Amniotic stem cell (primary cell): ENCODE data around the gene ZBTB20.
A peak's percentile ranks its signal among the peaks of the same experiment; 100 is the strongest.
"Not testable (repeated sequence)": the region's sequence is repeated elsewhere in the genome, so short reads cannot be mapped to it uniquely, and the experiment has no call there.

Source experiments
- DNase-seq: peaks from one replicate; lab custom pipeline; 2025; lab: John Stamatoyannopoulos, UW

The ZBTB20 gene

DNA sequence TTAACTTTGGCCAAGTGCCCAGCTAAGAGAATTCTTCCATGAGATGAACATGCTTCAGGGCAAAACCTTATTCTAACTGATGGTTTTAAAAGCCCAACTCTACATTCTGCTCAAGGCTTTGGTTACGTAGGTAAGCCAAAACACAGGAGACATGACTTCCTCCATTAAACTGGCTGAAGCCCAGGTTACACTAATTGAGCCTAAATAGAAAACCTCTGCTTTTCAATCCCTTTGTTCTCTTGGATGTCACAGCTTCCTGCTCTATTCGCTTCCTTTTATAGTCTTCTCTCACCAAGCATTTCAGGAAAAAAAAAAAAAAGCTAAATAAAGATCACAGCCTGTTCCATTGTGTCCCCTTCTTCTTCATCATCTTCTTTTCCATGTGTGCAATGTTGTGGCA lies 432.9 kb downstream of the ZBTB20 start:
- DNase-seq: no peak

DNA sequence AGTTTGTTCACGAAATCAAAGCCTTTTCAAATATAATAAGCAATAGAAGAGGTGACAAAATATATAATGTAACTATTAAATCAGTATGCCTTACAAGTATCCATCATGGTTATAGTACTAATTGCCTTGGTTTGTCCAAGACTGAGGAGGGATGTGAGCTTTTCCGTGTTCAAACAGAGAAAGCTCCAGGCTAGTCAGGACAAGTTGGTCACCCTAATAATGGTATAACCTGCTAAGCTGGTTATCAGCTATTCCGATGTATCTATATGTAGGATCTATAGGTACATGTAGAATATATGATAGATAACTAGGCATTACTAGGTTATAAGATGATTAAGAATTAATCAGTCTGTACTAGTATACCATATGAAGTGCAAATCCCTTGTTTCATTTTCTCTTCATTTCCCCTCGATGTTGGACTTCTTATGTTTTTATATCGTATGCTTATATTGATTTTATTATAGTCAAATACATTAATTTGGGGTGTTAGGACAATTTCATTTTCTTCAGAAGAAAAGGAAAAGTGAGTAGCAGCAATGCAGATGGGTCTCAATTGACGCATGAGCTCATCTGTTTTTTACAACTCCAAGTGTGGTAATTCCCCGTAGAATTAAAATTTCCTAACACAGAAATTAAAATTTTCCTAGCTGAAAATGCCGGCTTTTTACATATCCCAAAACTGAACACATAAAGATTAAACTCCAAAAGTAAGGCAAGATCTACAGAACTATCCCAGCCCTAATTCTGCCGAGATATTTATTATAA lies 434.2 kb downstream of the ZBTB20 start:
- no peak for DNase-seq

DNA sequence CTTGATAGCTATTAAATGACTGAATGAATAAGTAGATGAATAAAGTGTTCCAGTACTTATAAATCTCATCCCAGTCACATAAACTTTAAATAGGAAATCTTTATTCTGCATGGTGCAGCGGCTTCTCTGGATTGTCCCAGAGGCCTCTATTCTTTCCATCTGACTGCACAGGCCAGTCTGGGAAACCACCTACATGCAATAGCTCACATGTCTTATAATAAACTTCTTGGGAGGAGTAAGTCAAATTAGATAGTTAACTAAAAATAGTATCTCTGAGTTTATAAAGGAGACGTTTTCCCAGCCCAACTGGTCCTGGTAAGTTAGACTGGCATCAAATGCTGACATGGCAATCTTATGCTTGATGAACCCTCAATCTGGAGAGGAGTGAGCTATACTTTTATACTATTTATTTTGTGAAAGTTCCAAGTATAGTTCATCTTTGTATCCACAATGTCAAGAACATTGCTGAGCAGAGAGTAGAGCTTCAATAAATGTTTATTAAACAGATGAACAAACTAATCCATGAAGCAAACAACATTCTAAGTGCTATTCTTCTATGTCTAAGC lies 435.7 kb downstream of the ZBTB20 start:
- DNase-seq: no peak

DNA sequence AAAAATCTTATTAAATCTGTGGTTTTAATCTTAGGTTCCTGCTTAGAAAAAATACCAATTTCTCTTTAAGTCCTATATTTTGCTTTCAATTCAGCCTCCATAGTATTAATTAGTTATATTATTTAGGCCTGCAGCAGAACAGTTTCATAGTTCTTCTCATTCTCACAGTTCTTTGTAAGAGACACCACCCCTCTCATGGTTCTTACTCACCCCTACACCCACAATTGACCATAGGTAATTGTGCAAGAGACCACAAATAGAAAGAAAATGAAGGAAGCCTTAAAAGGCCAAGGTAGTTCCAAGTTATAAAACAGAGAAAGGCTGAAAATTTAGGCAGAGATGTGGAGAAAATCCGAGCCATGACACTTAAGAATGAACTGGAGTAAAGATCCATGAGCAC lies 438.0 kb downstream of the ZBTB20 start:
- DNase-seq: no peak

DNA sequence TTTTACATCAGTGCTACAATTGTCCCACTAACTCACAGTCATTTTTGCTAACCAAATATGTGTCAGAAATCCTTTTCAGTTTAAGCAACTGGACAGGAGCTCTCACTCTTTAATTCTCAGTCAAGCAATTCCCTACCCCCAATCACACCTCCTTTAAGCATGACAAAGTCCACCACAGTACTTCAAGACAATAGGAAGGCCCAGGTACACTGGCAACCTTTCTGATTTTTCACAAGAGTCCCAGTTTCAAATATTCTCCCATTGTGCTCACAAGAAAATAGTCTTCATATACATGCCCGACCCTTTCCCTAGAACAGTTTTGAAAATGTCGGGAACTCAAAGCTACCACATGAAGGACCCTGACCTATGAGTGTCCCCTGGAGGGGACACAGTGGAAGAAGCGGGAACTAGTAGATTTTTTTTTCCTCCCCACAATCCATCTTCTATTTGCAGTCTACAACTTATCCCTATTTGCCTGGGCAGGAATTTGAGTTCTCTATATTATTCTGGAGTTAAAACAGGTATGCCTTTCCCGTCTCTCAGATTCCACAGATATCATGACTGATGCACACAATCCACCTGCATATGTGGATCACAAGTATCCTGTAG lies 439.7 kb downstream of the ZBTB20 start:
- DNase-seq: no peak

DNA sequence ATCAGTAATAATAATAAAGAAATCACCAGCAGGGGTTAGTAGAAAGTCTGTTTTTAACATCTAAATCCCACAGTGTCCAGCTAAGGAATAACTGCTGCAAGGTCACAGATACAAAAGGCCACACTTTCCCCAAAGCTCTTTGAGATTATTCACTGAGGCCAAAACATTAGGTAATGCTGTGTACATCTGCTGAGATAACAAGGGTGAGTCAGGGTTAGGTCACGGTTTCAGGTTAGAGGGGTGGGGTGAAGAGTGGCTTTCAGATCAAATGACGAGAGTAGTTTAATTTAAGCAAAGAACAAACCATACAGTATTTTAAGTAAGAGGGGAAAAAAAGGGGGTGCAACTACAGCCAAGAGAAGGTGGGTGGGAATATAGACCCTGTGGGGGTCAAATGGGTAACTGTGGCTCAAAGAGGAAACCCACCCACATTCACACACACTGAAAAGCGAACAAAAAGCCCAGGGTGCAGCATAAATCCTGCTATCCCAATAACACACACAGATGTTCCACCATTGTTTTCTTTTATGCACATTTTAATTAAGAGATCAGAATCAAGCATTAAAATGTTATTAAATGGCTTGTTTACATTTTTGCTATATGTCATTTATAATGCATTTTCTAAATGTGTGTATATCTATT lies 440.4 kb downstream of the ZBTB20 start:
- peak; percentile 5 for DNase-seq

DNA sequence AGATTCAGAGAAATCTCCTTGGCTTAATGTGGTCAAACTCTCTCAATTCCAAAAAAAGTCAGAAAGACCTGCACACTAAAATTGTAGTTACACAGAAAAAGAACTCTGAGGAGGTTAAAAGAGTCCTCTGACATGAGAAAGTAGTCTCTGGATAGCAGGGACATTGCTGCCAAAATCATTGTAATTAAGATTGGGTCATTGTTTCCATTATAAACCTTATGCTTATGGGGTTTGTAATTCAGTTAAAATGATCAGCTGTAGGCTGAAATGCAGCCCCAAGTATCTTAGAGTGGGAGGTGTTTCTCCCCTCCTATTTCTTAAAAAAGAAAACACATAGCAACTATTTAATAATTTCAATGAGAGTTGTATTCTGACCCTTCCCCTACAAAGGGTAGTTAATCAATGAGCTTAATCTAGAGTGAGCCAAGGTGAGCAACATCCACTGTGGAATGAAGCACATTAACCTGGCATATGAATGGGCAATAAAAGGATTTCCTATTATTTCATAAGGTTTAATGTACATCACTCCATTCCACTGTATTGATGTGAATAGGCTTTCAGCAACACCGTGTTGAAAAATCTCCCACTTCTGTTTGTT lies 446.4 kb downstream of the ZBTB20 start:
- no peak for DNase-seq

DNA sequence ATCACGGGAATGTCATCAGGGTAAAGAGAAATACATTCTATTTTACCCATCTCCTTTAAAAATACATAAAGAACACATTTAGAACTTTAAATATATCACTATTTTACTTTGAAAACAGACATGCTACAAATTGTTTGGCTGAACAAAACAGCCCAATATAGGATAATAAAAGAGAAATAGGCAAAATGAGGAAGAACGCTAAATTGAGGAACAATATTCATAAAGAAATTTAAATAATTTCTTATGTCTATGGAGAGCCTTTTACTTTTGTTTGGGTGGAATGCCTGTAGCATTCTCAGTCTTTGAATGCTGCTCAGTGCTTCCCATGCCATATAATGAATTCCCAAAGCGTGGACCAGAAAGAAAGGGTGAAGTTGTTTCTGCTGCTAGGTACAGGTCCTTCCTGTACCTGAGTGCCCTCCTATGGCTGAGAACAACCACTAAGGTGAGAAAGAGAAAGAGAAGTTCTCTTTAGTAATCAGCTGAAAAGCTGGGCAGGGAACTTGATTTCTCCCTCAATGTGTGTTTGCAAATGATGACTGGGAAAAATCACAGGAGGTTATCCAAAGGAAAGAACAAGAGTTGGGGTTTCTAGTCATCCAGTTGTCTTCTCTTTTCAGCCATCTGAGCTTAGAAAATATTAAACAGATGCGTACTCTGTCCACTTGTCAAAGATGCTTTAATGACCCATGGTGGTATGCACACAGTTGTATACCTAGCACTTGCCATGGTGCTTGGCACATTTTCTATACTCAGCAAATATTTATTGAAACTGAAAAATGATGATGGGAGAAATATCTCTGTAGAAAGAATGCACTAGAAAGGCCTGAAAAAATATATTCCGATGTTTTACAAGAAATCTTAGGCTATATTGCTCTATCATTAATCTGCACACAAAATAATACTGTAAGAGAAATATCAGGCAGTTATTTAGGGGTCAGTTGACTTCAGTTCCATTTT lies 448.7 kb downstream of the ZBTB20 start:
- no peak for DNase-seq

DNA sequence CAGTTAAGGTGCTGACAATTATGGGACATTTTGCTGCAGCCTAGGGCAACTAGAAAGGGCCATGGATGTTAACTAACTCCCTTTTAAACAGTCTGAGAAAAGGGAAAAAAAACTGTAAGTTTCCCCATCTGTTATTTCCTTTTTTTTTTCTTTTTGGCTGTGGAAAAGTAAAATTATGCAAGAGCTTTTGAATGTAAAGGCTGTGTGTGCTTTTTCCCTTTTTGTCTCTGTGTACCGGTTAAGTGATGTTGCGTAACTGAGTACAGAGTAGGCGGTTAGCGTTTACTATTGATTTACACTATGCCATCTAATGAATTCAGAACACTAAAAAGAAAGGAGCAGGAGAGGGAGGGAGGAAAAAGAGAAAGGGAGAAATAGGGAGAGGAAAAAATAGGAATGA lies 449.7 kb downstream of the ZBTB20 start:
- no peak for DNase-seq

DNA sequence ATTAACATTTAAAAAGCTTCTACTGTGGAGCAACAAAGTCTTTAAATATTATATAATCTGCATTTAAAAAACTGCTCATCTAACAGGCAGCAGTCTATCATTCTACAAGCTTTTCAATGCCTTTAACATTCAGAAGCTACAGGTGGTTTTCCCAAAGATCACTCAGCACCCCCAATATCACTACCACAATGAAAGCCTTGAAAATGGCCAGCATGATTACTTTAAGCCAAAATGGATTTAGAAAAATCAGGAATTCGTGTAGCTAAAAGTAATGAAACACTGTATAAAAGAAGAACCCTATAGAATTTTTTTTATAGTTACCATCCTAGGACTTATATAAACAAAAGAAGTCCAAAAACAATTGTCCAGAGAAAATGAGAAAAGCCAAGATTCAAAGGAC lies 452.8 kb downstream of the ZBTB20 start:
- no peak for DNase-seq

DNA sequence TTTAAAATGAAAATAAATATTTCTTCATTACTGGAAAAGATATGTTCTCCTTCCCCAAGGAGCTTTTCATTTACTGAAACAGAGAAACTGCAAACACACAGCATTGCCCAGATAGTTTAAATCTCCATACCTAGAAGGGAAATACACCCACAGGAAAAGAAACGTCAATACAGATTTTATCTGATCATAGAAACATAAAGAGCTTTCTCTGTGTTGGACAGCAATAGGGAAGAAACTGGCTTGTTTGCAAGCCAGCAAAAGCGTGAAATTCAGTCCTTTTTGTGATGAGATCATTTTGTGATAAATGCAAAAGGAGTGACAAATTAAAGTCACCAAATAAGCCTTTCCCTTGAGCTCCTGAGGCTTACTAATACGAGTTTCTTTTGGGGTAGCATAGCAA lies 455.2 kb downstream of the ZBTB20 start:
- no peak for DNase-seq

DNA sequence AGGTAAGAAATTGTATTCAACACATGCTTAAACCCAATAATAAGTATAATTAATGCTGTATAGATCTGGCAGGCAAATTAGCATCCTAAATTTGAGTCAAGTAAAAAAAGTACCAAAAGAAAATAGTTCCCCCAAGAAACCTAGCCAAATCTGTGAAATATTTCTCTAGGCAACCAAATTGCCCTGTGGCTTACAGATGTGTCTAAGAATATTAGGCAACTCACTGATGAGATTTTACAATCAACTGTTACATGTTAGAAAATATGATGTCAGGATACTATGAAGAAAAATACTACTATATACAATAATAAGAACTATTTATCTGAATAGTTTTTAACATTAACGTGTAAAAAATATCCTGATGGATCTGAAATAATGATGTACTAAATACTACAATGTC lies 456.2 kb downstream of the ZBTB20 start:
- DNase-seq: no peak

DNA sequence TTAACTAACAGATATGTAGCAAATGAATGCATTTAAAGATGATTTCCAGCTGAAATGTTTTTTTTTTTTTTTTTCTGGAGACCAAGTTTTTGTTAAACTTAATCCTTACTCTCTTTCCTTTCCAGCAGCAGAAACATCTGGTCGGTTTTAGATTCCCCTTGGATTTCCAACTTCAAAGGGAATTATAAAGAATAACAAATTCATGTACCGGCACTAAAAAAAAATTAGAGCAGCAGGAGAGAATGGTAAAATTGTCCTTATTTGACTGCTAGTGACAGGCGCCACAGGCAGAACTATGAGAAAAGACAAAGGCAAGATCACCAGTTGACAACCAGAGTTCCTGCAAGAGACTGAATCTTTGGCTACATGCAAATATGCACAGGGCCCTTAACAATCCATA lies 459.9 kb downstream of the ZBTB20 start:
- DNase-seq: no peak

DNA sequence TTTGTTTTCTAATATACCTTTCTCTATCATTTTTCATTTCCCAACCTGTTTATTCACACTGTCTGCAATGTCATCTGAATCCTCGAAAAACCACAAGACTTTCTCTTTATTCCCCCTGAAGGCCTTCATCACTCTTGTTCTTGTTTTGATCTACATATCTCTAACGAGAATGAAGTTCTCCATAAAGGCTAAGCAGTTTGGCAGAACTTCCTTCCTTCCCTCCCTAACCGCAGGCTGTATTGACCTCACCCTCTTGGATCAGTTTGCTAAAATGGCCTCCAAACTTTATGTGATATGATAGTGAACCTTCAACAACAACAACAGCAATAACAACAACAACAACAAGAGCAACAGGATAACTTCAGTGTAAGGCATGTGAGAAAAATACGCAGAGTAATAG lies 460.5 kb downstream of the ZBTB20 start:
- DNase-seq: no peak

DNA sequence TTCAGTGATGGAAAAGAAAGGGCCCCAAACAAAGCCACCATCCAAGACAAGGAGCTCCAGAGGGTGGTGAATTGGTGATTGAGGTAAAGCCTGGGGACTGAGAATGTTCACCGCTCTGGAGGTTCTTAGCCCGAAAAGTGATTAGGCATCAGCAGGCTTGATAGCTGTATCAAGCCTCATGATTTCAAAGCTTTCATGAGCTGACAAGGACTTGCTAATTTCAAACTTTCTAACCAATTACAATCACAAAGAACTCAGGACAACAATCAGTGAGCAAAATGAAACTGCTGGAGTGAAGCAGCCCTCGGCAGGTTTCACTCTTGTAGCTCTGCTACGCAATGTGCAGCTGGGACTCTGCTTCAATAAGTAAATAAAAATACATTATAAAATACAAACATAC lies 461.9 kb downstream of the ZBTB20 start:
- DNase-seq: no peak

DNA sequence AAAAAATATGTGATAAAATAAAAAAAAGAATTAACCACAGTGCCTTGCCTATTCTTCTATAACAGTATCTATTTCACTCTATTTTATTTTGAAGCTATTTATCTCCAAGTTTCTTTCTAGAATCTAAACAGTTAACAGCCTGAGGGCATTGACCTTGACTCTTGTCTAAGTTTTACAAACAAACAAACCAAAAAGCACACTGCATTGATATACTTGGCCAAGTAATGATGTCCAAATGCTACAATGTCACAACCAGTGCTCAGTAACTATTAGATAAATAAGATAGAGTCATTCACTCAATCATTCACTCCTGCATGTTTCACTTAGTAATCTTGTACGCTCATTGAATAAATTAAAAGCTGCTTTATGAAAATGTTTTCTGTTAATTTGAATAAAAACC lies 466.8 kb downstream of the ZBTB20 start:
- DNase-seq: no peak

DNA sequence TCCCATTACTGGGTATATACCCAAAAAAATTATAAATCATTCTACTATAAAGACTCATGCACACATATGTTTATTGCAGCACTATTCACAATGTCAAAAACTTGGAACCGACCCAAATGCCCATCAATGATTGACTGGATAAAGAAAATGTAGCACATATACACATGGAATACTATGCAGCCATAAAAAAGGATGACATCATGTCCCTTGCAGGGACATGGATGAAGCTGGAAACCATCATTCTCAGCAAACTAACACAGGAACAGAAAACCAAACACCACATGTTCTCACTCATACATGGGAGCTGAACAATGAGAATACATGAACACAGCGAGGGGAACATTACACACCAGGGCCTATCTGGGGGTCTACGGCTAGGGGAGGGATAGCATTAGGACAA lies 467.3 kb downstream of the ZBTB20 start:
- not testable (repeated sequence) for DNase-seq

DNA sequence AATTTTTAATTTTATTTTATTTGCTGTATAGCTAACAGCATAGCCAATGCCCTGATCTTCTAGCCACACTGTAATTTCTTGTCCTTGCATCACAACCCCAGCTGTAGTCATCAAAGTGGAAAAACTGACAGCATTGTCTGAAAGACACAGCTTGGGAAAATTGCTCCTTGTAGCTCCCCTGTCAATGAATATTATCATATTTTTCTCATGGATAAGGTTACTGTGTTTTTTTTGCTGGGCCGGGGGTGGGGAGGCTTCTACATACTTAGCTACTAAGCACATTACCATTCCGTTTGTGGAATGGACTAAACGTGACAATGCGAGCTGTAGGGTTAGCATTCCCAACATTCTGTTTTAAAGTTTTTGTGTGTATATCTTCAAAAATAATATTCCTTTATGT lies 472.0 kb downstream of the ZBTB20 start:
- DNase-seq: no peak

DNA sequence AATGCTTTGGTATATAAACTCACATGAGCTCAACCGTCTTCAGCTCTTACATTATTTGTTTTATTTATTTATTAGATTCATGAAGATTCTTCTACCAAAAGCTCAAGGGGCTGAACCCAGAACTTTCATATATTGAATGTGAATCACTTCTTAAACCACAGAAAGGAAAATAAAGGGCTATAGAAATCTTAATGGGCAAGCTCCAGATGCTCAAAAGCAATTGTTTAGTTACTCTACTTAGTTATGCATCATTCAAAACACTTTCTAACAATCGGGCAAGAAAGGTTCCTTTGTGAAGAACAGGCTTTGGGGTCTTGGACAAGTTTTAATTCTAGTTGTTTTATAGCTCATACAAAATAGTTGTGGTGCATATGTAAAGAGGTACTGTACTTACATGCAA lies 473.1 kb downstream of the ZBTB20 start:
- DNase-seq: no peak

DNA sequence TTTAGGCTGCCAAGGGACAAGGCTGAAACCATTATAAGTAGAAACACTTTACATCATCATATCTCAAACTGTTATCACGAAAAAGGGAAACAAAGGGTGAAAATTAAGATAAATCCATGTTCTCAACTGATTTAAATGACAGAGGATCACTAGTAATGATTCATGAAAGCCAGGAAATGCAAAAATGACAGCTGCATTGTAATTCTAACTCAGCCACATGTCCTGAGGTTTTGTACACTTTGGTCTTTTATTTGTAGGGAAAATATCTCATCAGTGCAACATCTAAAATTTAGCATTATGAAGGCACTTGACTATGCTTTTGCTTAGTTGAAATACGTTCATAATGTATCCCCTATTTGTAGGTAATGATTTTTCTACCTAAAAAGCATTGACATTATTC lies 473.6 kb downstream of the ZBTB20 start:
- no peak for DNase-seq

DNA sequence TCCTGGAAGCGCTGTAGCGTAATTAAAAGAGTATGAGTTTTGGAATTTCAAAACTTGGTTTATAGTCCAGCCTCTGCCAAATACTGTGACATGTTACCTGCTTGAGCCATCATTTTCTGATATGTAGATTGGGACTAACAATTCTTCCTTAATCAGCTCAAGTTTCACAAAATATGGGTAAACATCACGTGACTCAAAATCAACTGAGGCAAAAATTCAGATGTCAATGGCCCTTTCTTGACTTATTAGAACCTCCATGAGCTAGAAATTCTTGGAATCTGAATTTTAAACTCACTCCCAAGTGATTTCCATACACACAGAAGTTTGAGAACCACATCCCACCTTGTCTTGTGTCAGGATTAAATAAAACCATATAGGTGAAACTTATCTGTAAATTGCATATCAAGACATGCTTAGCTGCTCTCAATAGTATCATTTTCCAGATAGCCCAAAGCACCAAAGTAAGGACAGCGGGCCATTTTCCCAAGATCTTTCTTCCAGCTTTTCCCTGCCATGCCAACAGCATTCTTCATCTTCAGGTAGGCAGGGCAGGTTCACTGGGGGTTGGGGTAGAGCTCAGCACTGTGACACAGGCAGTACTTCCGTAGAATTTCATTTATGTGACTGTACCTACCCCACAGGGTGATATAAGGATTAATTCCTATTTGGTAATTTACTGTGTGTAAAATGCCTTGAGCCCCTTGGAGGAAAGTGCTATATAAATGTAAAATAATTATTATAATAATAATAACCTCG lies 474.2 kb downstream of the ZBTB20 start:
- DNase-seq: no peak
